Lower lobe of right lung (tissue), 2 donors: ENCODE measurements around the gene FGFR1OP2. TPM values are rescaled to one million over a fixed set of nuclear protein-coding genes. Genes with fewer than 3 reads are reported as not detected.
A peak's percentile ranks its signal among the peaks of the same experiment; 100 is the strongest.
"Not testable (repeated sequence)": the region's sequence is repeated elsewhere in the genome, so short reads cannot be mapped to it uniquely, and the experiment has no call there.

ENCODE experiments used
- ATAC-seq, 2 donors: fragments of 200-7000 bp; cut with Tn5 transposase; one replicate each; pipeline ENCODE4 v1.9.1; 2020 to 2022; ENCODE audit warnings: mild to moderate bottlenecking in 2 of 2, moderate library complexity in 2 of 2
- DNase-seq: peaks from one replicate; pipeline ENCODE4 v3.0.0-alpha.2; 2020
- H3K27ac ChIP-seq: fragments of 200-600 bp; one replicate; pipeline ENCODE4 v1.8.0; 2022
- H3K27me3 ChIP-seq: fragments of 200-600 bp; one replicate; pipeline ENCODE4 v1.8.0; 2022; ENCODE audit warnings: low read depth
- H3K36me3 ChIP-seq: fragments of 200-600 bp; one replicate; pipeline ENCODE4 v1.8.0; 2022; ENCODE audit warnings: mild to moderate bottlenecking
- H3K4me1 ChIP-seq: fragments of 200-600 bp; one replicate; pipeline ENCODE4 v1.8.0; 2022
- H3K4me3 ChIP-seq: fragments of 200-600 bp; one replicate; pipeline ENCODE4 v1.8.0; 2022; ENCODE audit warnings: mild to moderate bottlenecking
- H3K9me3 ChIP-seq: fragments of 200-600 bp; one replicate; pipeline ENCODE4 v1.8.0; 2022
- CTCF ChIP-seq: fragments of 200-600 bp; IDR thresholded peaks from one replicate; pipeline ENCODE4 v1.8.0; 2022; ENCODE audit warnings: antibody characterized with exemption, mild to moderate bottlenecking
- intact Hi-C: fragments of 100-400 bp; cut with DNase I; formaldehyde crosslinking; loops from one replicate; pipeline ENCODE4 v1.11.0; 2022
- long read RNA-seq: library from polyadenylated mRNA; unstranded; transcript quantifications from one replicate; pipeline ENCODE4 v2.0.0, GENCODE V29; 2021
- total RNA-seq: library from RNA; stranded (reverse); fragmentation: NEBNext Ultra II Directional; extraction: Animal tissue kit (Norgen Biotek cat#: 25700); gene quantifications from one replicate; pipeline ENCODE4 v1.2.1, GENCODE V29; 2021
- donor health status: DM: no; HTN: yes; CAD: no; lungs with severe emphysema.

The FGFR1OP2 gene
- total RNA-seq: 55.2 TPM
- long read RNA-seq, transcript FGFR1OP2-201 (7 exons, 2,924 nt): major isoform, 24 of 60 reads
- long read RNA-seq, transcript FGFR1OP2-202 (6 exons, 2,790 nt): minor isoform, 16 of 60 reads
- long read RNA-seq, transcript FGFR1OP2-206 (5 exons, 956 nt): minor isoform, 9 of 60 reads
- long read RNA-seq, partial matches to known transcripts: 3 of 60 reads
- long read RNA-seq, other reads (novel, unspliced or antisense): 6 of 60 reads

GRCh38 chr12:26937863-26938700 lies at the start of gene FGFR1OP2, which contains the start of gene INTS13:
Gene FGFR1OP2, plus strand, starts transcription at chr12:26938470. Its CDS starts 15,689 bp downstream, at chr12:26954159.
Gene INTS13, minus strand, starts transcription at chr12:26937981. Its CDS starts 1,178 bp downstream, at chr12:26936803.
- peak within 1 kb of the TSS; percentile 82 for H3K4me3 ChIP-seq
- intact Hi-C loops: loop anchor here (10.0 kb wide), 1 partner anchor 77 kb away; the partner anchor contains the start of gene TM7SF3
- no peaks in the 10 kb centered on the region for H3K36me3 ChIP-seq
- no peaks in the 10 kb centered on the region for H3K9me3 ChIP-seq
- H3K4me1 ChIP-seq: peaks cover 57% of the 10 kb centered on the region
- TF ChIP-seq CTCF: no peak
- DNase-seq: peak; percentile 99
- H3K27me3 ChIP-seq: no peaks in the 10 kb centered on the region
- H3K27ac ChIP-seq: peak within 1 kb of the TSS; percentile 96
- ATAC-seq: peak; percentile 99

GRCh38 chr12:26890784-26891183 lies 47.5 kb upstream of the FGFR1OP2 start:
- Histone ChIP-seq H3K4me3 (no peak overlapping the region), H3K4me1 (no peaks in the 10 kb centered on the region)
- no peak for TF ChIP-seq CTCF

GRCh38 chr12:26891704-26892103 lies 46.6 kb upstream of the FGFR1OP2 start:
- no peaks in the 10 kb centered on the region for H3K27me3 ChIP-seq
- H3K36me3 ChIP-seq: no peaks in the 10 kb centered on the region
- DNase-seq (no peak), ATAC-seq (no peak)
- H3K27ac ChIP-seq: no peak overlapping the region
- no peak overlapping the region for H3K4me3 ChIP-seq
- TF ChIP-seq CTCF: no peak
- H3K4me1 ChIP-seq: no peaks in the 10 kb centered on the region
- intact Hi-C loops: no loop called here
- no peaks in the 10 kb centered on the region for H3K9me3 ChIP-seq

More at GRCh38 chr12:26890784-26891183, 47.5 kb upstream of the FGFR1OP2 start:
- Histone ChIP-seq H3K36me3 (no peaks in the 10 kb centered on the region), H3K27me3 (no peaks in the 10 kb centered on the region), H3K9me3 (no peaks in the 10 kb centered on the region), H3K27ac (no peak overlapping the region)
- DNase-seq (no peak), ATAC-seq (no peak)
- intact Hi-C loops: no loop called here

GRCh38 chr12:26895672-26896071 lies 42.6 kb upstream of the FGFR1OP2 start:
- no peak for DNase-seq
- Histone ChIP-seq H3K36me3 (peaks cover 8% of the 10 kb centered on the region), H3K4me1 (no peaks in the 10 kb centered on the region), H3K4me3 (no peak overlapping the region), H3K9me3 (no peaks in the 10 kb centered on the region), H3K27me3 (no peaks in the 10 kb centered on the region), H3K27ac (no peak overlapping the region)
- no peak for ATAC-seq
- intact Hi-C loops: no loop called here
- no peak for TF ChIP-seq CTCF

- H3K36me3 ChIP-seq: peaks cover 8% of the 10 kb centered on the region
- no peak for TF ChIP-seq CTCF
- intact Hi-C loops: no loop called here
- H3K4me3 ChIP-seq: no peak overlapping the region
- H3K27me3 ChIP-seq: no peaks in the 10 kb centered on the region
- H3K9me3 ChIP-seq: no peaks in the 10 kb centered on the region
- no peaks in the 10 kb centered on the region for H3K4me1 ChIP-seq
- no peak overlapping the region for H3K27ac ChIP-seq
- ATAC-seq (no peak), DNase-seq (no peak)
These were observed 41.4 kb upstream of the FGFR1OP2 start for GRCh38 chr12:26896913-26897312.

- H3K27ac ChIP-seq, DNase-seq, H3K9me3 ChIP-seq, H3K4me1 ChIP-seq, ATAC-seq, H3K4me3 ChIP-seq, H3K27me3 ChIP-seq, intact Hi-C loops: not testable (repeated sequence)
- peaks cover 33% of the 10 kb centered on the region for H3K36me3 ChIP-seq
These were observed 34.9 kb upstream of the FGFR1OP2 start for GRCh38 chr12:26903396-26903795.
